Right renal cortex interstitium (tissue), 3 donors: Measurements from ENCODE around the gene RETN. TPM values are rescaled to one million over a fixed set of nuclear protein-coding genes. Genes with fewer than 3 reads are reported as not detected.
"Not testable (repeated sequence)": the region's sequence is repeated elsewhere in the genome, so short reads cannot be mapped to it uniquely, and the experiment has no call there.

Experiments used
- DNase-seq, 3 donors: peaks; one replicate each; pipeline ENCODE4 v3.0.0-alpha.2; 2013; ENCODE audit warnings: low read depth in 3 of 3, low spot score in 2 of 3
- polyA plus RNA-seq, 3 donors: library from polyadenylated mRNA; unstranded; fragments of 120-200 nt; gene quantifications; one replicate each; pipeline ENCODE4 v1.2.1, GENCODE V29; 2013; ENCODE audit not compliant: insufficient read length in 3 of 3

The RETN gene
- polyA plus RNA-seq, 3 donors: 0.64 to 1.5 (median 1.3) TPM

DNA sequence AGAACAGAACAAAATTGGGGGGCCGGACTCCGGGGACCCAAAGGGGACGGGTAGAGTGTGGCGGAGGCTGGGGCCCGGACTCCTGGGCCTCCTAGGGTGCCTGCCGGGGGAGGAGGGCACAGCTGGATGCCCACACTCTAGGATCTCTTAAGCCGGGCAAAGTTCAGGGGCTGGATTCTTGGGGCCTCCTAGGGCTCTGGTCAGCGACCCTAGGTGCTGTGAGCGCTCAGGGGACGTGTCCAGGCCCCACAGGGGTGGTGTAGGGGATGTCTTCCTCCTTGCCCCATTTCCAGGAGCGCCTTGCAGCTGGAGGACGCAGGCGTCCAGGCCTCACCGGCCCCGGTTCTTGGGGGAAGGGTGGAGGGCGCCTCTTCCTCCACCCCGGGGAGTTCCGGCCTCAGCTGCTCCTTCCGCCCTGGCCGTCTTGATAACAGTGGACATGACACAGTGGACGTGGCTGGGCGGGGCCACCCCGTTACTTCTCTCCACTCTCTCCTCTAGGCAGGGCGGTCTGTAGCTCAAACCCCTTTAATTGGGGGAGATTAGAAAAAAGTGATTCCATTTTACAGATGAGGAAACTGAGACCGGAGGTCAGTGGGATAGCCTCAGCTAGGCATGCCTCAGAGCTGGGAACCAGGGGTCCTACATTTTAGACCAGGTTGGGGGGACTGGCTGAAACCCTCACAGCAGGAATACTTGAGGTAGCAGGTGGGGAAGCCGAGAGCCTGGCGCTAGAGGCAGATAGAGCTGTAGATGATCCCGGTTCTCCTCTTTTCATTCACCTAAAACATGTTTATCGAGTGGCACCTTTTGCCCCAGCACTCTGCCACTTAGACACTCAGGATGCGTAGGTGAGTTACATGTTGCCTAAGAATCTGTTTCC, 31.2 kb upstream of the RETN start:
- DNase-seq: no peak

DNA sequence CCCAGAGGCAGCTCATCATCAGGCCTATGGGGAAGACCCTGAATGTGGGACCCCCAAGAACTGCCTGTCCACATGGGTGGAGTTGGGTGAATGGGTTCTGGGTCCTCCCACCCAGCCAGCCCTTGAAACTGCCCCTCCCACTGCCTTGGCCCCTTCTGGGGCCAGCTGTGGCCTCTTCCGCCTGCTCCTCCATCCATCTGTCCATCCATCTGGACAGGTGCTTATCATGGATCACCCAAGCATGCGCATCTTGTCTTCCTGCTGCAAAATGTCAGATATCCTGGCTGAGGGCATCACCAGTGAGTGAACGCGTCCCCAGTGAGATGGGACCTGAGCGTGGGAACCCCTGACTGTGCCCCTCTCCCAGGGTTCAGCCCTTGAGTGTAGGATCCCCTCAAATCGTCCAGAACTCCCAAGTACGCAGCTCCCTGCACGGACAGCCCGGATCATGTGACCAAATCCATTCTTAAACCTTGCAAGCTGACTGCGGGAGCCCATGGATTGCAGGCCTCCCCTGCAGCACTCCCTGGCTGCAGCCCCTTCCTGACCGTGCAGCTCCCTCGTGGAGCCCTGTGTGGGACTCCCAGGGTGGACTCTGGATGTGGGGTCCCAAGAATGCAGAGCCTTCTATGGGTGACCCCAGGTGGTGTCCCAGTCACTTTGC, 29.9 kb upstream of the RETN start:
- DNase-seq: no peak

DNA sequence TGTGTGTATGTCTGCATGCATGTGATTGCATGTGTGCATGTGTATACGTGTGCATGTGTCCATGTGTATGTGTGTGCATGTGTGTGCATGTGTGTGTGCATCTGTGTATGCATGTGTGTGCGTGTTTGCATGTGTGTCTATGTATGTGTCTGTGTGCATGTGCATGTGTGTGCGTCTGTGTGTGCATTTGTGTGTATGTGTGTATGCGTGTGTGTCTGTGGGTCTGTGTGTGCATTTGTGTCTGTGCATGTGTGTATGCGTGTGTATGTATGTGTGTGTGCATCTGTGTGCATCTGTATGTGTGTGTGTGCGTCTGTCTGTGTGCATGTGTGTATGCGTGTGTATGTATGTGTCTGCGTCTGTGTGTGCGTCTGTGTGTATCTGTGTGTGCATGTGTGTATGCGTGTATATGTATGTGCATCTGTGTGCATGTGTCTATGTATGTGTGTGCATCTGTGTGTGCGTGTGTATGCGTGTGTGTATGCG, 28.9 kb upstream of the RETN start:
- DNase-seq: no peak

DNA sequence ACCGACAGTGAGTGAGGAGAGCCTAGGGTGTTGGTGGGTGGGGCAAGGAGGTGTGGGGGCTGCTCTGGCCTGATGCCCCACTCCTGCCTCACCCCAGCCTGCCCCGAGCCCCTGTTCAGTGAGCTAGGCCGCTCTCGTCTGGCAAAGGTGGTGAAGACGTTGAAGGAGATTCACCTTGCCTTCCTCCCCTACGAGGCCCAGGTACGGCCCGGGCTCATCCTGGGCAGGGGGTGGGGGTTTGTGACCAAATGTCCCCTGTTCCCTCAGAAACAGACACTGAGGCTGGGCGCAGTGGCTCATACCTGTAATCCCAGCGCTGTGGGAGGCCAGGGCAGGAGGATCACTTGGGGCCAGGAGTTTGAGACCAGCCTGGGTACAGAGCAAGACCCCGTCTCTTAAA, 28.0 kb upstream of the RETN start:
- DNase-seq: no peak

DNA sequence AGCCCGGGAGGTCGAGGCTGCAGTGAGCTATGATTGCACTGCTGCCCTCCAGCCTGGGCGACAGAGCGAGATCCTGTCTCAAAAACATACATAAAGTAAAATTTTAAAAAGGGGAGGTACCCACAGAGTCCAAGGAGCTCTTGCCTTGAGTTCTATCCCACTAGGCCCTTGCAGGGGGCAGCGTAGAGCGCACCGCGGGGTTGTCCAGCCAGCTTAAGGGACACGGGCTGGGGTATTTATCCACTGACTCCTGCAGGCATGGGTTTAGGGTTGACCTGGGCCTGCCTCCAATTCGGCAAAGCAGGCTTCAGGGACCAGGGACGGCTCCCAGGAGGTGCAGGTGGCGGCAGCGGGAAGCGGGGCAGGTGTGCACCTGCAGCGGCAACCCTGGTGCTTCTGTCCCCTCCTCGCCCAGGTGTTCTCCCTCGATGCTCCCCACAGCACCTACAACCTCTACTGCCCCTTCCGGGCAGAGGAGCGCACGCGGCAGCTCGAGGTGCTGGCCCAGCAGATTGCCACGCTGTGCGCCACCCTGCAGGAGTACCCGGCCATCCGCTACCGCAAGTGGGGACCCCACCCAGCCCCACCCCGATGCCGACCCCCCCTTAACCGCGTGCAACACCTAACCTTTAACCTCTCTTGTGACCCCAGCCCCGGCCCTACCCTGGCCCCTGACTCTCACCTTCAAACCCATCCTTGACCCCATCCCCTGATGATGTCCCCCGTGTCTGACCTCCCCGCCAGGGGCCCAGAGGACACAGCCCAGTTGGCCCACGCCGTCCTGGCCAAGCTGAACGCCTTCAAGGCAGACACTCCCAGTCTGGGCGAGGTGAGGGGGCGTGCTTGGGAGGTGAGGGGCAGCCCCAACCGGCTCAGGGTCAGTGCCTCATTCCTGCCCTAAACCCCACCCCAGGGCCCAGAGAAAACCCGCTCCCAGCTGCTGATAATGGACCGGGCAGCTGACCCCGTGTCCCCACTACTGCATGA, 27.3 kb upstream of the RETN start:
- no peak for DNase-seq

DNA sequence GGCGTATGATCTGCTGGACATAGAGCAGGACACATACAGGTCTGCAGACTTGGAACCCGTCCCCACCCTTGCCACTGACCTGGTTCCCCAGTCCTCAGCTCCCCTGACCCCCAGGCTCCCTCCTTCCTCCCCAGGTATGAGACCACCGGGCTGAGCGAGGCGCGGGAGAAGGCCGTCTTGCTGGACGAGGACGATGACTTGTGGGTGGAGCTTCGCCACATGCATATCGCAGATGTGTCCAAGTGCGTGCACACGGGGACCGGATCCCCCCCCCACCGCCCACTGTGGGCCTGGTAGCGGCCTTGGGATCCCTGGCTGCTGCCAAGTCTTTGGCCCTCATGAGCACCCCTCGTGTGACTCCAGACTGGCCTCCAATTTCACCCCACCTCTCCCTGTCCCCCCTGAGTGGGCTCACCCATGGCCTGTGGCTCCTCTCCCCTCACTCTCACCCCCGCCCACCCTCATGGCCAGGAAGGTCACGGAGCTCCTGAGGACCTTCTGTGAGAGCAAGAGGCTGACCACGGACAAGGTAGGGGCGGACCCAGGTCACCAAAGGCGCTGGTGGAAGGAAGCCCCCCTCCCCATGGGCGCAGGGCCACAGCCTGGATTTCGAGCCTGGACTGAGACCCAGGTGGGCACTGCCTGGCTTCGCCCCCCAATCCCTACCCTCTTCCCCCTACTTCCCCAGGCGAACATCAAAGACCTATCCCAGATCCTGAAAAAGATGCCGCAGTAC, 26.4 kb upstream of the RETN start:
- no peak for DNase-seq

DNA sequence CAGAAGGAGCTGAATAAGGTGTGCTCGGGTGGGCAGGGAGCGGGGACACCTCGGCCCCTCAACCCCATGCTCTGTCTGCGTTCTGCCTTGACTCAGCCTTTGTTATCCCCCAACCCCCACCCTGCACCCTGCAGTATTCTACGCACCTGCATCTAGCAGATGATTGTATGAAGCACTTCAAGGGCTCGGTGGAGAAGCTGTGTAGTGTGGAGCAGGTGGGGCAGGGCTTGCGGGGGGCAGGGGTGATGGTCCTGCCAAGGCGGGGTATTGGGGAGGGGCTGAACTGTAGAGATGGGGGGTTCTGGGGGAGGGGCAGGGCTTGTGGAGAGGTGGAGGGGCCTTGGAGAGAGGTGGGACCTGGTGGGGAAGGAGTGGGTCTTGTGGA, 25.8 kb upstream of the RETN start:
- no peak for DNase-seq

DNA sequence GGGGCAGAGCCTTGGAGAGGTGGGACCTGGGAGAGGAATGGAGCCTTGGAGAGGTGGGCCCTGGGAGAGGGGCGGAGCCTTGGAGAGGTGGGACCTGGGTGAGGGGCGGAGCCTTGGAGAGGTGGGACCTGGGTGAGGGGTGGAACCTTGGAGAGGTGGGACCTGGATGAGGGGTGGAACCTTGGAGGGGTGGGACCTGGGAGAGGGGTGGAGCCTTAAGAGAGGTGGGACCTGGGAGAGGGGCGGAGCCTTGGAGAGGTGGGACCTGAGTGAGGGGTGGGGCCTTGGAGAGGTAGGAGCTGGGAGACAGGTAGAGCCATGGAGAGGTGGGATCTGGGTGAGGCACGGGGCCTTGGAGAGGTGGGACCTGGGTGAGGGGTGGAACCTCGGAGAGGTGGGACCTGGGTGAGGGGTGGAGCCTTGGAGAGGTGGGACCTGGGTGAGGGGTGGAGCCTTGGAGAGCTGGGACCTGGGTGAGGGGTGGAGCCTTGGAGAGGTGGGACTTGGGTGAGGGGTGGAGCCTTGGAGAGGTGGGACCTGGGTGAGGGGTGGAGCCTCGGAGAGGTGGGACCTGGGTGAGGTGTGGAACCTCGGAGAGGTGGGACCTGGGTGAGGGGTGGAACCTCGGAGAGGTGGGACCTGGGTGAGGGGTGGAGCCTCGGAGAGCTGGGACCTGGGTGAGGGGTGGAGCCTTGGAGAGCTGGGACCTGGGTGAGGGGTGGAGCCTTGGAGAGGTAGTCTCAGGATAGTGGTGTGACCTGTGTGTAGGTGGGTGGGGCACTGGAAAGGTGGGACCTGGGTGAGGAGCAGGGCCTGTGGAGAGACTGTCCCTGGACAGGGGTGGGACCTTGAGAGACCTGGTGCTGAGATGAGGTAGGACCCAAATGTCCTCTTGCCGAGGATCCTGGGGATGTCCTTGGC, 25.0 kb upstream of the RETN start:
- not testable (repeated sequence) for DNase-seq

DNA sequence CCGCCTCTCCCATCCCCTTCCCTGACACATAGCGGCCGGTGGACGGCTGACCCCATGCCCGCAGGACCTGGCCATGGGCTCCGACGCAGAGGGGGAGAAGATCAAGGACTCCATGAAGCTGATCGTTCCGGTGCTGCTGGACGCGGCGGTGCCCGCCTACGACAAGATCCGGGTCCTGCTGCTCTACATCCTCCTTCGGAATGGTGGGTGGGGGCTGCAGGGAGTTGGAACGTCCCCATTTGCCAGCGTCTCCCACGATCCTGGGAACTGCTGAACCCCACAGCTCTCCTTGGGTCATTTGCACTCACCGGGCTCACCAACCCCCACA, 24.3 kb upstream of the RETN start:
- no peak for DNase-seq

DNA sequence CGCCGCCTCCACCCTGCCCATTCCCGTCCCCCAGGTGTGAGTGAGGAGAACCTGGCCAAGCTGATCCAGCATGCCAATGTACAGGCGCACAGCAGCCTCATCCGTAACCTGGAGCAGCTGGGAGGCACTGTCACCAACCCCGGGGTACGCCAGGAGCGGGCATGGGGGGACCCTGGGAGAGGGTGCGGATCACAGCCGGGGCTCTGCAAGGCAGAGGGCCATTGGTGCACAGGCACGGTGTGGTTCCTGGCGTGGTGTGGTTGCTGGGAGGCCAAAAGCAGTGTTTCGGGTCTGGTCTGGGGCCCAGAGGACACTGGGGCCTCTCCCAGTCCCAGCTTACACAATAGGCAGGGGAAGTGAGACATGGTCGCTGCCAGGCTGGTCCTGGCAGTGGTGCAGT, 23.7 kb upstream of the RETN start:
- no peak for DNase-seq

DNA sequence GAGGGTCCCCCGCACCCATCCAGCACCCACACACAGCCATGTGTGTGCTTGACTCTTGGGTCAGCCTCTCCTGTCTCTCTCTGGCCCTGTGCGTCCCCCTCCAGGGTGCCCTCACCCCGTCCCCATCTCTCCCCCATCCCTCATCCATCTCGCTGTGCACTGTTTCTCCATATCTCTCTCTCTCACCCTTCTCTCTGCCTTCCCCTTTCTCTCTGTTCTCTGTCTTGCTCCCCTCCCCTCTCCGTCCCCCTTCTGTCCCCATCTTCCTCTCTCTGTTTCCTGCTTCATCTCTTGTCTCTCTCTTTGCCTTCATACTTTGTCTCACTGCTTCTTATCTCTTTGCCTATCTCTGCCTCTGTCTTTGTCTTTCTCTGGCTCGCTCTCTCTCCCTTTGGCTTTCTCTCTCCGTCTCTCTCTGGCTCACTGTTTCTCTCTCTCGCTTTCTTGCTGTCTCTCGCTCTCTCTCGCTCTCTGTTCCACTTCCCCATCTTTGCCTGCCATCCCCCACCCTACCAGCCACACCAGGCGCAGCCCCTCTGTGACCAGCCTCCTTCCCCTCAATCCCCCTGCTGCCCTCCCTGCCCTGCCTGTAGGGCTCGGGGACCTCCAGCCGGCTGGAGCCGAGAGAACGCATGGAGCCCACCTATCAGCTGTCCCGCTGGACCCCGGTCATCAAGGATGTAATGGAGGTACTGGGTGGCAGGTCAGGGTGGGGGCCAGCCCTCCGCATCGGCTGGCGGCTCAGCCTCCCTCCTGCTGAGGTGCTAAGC, 23.0 kb upstream of the RETN start:
- DNase-seq: no peak

DNA sequence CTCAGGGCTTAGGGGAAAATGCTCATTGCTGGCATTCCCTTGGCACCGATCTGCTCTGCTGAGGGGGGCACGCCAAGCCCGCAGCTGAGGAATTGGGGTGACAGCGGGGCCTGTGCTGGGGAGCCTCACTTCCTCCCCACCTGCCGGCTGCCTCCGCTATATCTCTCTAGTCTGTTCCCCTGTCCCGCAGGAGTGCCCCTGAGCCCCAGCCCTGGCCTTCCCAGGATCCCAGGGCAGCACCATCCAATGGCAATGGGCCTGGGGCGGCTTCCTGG, 22.5 kb upstream of the RETN start:
- DNase-seq: no peak

DNA sequence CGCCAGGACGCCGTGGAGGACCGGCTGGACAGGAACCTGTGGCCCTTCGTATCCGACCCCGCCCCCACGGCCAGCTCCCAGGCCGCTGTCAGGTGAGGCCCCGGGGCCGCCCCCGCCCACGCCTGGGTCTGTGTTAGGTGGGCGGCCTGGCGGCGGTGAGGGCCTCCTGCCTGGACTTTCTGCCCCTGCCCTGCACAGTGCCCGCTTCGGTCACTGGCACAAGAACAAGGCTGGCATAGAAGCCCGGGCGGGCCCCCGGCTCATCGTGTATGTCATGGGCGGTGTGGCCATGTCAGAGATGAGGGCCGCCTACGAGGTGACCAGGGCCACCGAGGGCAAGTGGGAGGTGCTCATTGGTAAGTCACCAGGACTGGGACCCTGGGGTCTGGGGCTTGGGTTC, 21.7 kb upstream of the RETN start:
- no peak for DNase-seq

DNA sequence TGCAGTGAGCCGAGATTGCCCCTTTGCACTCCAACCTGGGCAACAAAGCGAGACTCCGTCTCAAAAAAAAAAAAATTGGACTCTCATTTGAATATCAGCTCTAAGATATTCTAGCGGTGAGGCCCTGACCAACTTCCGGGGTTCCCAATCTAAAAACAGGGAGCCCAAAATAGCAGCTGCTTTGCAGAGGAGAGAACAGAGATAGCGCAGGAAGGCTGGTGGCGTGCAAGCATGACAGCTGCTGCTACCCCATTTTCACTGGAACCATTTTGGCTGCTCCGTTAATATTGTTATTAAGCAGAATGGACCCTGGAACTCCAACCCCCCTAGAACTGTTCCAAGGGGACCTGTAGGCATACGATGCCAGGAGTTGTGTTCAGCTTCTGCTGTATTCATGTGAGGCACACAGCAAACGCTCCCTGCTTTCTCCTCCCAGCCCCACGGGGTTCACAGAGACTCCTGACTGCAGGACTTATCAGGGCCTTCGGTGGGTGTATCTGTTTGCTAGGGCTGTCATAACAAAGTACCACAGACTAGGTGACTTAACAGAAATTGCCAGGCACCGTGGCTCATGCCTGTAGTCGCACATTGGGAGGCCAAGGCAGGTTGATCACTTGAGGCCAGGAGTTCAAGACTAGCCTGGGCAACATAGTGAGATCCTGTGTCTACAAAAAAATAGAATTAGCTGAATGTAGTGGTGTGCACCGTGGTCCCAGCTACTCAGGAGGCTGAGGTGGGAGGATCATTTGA, 20.4 kb upstream of the RETN start:
- DNase-seq: no peak

DNA sequence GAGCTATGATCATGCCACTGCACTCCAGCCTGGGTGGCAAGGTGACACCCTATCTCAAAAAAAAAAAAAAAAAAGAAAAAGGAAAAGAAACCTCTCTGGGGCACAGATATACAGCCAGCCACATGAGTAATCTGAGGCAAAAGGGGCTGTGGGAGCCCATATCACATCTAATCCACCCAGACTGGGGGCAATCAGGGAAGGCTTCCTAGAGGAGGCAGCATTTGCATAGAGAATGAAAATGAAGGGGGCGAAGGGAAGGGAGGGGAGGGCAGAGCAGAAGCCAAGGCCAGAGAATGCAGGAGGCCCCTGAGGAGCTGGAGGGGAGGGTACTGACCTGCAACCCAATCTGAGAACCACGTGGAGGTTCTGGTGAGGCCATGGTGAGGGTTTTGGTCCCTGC, 18.7 kb upstream of the RETN start:
- DNase-seq: no peak

DNA sequence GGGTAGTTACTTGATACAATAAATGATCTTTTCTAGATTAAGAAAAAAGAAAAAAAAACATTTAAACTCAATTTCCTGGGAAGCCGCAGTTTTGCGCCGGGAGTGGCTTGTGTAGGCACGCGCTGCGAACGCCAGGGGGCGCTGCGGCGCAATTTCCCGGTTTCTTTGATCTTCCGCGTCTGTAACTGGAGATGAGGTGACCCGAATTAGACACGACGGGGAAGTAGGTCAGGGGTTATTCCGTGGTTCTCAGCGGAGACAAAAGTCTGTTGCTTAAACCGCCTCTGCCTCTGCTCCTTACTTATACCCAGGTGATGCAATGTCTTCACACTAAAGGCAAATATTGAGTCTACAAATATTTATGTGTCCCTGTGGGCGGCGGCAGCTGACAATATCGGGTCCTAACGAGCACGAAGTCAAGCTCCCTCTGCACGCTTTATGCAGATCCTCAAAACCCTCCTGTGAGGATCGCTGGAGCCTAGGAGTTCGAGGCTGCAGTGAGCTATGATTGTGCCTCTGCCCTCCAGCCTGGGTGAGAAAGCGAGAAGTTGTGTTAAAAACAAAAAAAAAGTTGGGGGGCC, 16.7 kb upstream of the RETN start:
- DNase-seq: peak; percentile 60 to 78 (median 75)

DNA sequence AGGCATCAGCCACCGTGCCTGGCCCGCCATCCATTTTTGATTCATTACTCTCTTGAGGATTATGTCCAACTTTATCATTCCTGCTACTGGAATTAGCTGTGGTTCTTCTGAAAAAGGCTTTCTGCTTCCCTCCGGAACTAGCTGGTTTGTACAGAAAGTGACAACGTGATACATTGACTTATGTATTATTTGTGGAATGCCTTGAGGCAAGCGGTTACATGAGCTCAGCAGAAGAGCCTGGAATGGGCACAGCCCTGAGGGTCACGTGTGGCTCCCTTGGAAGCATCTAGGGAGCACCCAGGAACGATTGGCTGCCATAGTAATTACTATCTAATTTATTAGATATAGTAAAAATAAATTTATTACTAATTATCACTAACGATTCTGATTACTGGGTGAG, 14.4 kb upstream of the RETN start:
- no peak for DNase-seq

DNA sequence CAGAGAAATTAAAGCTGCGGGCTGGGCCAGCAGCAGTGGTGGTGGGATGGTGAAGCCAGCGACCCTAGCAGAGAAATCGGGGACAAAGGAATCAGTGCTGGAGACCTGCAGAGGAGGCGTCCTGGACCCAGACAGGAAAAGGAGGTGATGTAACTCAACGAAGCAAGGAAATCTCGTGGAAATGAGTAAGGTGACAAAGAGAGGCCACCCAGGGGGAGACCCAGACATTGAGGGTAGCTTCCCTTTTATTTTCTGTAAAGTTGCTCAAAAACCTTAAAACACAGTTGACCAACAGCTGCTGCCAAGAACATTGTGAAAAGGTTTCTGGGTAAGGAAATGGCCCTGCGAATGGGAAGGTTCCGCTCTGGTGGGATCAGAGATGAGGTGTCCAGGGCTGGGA, 13.3 kb upstream of the RETN start:
- DNase-seq: no peak
